OCI-LY1 (cell line): ENCODE data around the gene LZTFL1.

Experiments
- H2AFZ ChIP-seq: fragments of 200-600 bp; sonication (generic), shearing (Covaris generic); 2 replicates; pipeline ENCODE4 v1.6.0; 2014; ENCODE audit warnings: antibody characterized with exemption, mild to moderate bottlenecking, low read length
- H3F3A ChIP-seq: fragments of 200-600 bp; sonication (generic), shearing (Covaris generic); 2 replicates; pipeline ENCODE4 v1.6.0; 2014; ENCODE audit warnings: mild to moderate bottlenecking, antibody characterized with exemption, low read length, moderate library complexity; ENCODE audit not compliant: insufficient read depth
- H3K27ac ChIP-seq: fragments of 200-600 bp; sonication (generic); 2 replicates; pipeline ENCODE4 v1.5.1; 2014; ENCODE audit warnings: low read length, mixed run types, mild to moderate bottlenecking, low read depth; ENCODE audit not compliant: poor library complexity, severe bottlenecking
- H3K27me3 ChIP-seq: fragments of 200-600 bp; sonication (generic); 2 replicates; pipeline ENCODE4 v1.6.0; 2014; ENCODE audit warnings: antibody characterized with exemption, mild to moderate bottlenecking, low read length, moderate library complexity; ENCODE audit not compliant: insufficient read depth
- H3K36me3 ChIP-seq: fragments of 200-600 bp; sonication (generic); 2 replicates; pipeline ENCODE4 v1.6.1; 2014; ENCODE audit warnings: mild to moderate bottlenecking, antibody characterized with exemption, low read length, moderate library complexity, mixed read lengths; ENCODE audit not compliant: insufficient read depth
- H3K4me1 ChIP-seq: fragments of 200-600 bp; sonication (generic); 2 replicates; pipeline ENCODE4 v1.5.1; 2014; ENCODE audit warnings: mild to moderate bottlenecking, low read length, moderate library complexity; ENCODE audit not compliant: insufficient read depth, severe bottlenecking
- H3K4me2 ChIP-seq: fragments of 200-600 bp; sonication (generic), shearing (Covaris generic); 2 replicates; pipeline ENCODE4 v1.6.1; 2014; ENCODE audit warnings: low read length
- H3K4me3 ChIP-seq: fragments of 200-600 bp; sonication (generic); 2 replicates; pipeline ENCODE4 v1.5.1; 2014; ENCODE audit warnings: low read length, low read depth, mild to moderate bottlenecking, mixed read lengths; ENCODE audit not compliant: poor library complexity, severe bottlenecking
- H3K79me2 ChIP-seq: fragments of 200-600 bp; shearing (Covaris generic); 2 replicates; pipeline ENCODE4 v1.6.1; 2016; ENCODE audit warnings: mixed run types, low read length, mixed read lengths; ENCODE audit not compliant: insufficient read depth
- H3K9ac ChIP-seq: fragments of 200-600 bp; sonication (generic), shearing (Covaris generic); 2 replicates; pipeline ENCODE4 v1.6.1; 2014; ENCODE audit warnings: mild to moderate bottlenecking, low read length, mixed read lengths
- H3K9me2 ChIP-seq: fragments of 200-600 bp; sonication (generic), shearing (Covaris generic); 2 replicates; pipeline ENCODE4 v1.6.1; 2014; ENCODE audit warnings: low read depth, mild to moderate bottlenecking, low read length, mixed read lengths
- H3K9me3 ChIP-seq: fragments of 200-600 bp; shearing (Covaris generic); 2 replicates; pipeline ENCODE4 v1.6.1; 2014; ENCODE audit warnings: low read length, mixed read lengths
- H4K20me1 ChIP-seq: fragments of 200-600 bp; sonication (generic), shearing (Covaris generic); 2 replicates; pipeline ENCODE4 v1.6.0; 2016; ENCODE audit warnings: mild to moderate bottlenecking, low read length; ENCODE audit not compliant: insufficient read depth
- CTCF ChIP-seq: fragments of 200-600 bp; sonication (generic), shearing (Covaris generic); IDR thresholded peaks from 2 replicates; pipeline ENCODE4 v1.5.1; 2017; ENCODE audit warnings: mild to moderate bottlenecking, antibody characterized with exemption, low read length, moderate library complexity, mixed read lengths
- EZH2 ChIP-seq: fragments of 200-600 bp; sonication (generic), shearing (Covaris generic); IDR thresholded peaks from 2 replicates; pipeline ENCODE4 v1.8.0; 2017; ENCODE audit warnings: borderline replicate concordance, mixed run types, mild to moderate bottlenecking, antibody characterized with exemption, low read length, moderate library complexity, mixed read lengths

LZTFL1 gene

DNA sequence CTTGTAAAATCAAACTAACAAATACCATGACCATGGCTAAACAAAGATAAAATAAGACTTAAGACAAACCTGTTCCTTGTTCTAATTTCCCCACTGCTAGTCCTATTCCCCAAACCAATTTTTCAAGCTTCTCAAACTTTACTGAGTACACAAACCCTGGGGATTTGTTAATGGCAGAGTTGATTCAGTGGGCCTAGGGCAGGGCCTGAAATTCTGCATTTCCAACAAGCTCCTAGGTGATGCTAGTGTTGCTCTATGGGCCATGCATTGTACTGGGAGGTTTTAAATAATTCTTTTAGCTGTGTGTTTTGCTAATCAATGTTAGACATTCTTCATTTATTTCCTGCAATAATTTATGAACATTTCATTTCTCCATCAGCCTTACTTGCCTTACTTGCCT, 31.1 kb upstream of the LZTFL1 start:
- H3K27ac ChIP-seq: no peak overlapping the region
- TF ChIP-seq CTCF (no peak), EZH2 (no peak)

DNA sequence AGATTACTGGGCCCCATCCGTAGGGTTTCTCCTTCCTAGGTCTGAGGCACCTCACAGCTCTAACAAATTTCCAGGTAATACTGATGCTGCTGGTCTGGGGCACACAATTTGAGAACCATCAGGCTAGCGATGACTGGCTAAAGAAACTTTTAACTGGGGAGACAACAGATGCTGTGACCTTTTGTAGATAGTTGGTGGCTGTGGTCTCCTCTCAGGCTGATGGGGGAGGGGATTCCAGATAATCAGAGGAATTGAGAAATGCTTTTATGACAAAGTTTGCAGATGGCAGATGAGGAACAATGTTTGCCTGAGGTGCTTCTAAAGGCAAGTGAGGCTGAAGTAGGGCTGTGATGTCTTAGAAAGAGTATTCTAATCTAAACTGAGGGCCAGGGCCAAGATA, 30.6 kb upstream of the LZTFL1 start:
- Histone ChIP-seq H3K36me3 (no peaks in the 10 kb centered on the region), H3K4me2 (no peak overlapping the region), H3K9me3 (no peaks in the 10 kb centered on the region), H3K9me2 (no peaks in the 10 kb centered on the region), H3F3A (no peaks in the 10 kb centered on the region), H2AFZ (no peak overlapping the region), H3K4me1 (no peaks in the 10 kb centered on the region), H3K27ac (no peak overlapping the region), H3K4me3 (no peak overlapping the region), H3K79me2 (no peaks in the 10 kb centered on the region), H3K9ac (no peak overlapping the region), H4K20me1 (no peaks in the 10 kb centered on the region), H3K27me3 (no peaks in the 10 kb centered on the region)
- TF ChIP-seq CTCF (no peak), EZH2 (no peak)

More for the DNA sequence above, 31.1 kb upstream of the LZTFL1 start:
- H3K4me2 ChIP-seq: no peak overlapping the region
- H2AFZ ChIP-seq: no peak overlapping the region
- H3K9me3 ChIP-seq: no peaks in the 10 kb centered on the region
- no peaks in the 10 kb centered on the region for H3K9me2 ChIP-seq
- H3K27me3 ChIP-seq: no peaks in the 10 kb centered on the region
- no peaks in the 10 kb centered on the region for H3F3A ChIP-seq
- no peaks in the 10 kb centered on the region for H3K4me1 ChIP-seq
- H3K4me3 ChIP-seq: no peak overlapping the region
- no peak overlapping the region for H3K9ac ChIP-seq
- no peaks in the 10 kb centered on the region for H3K79me2 ChIP-seq
- H3K36me3 ChIP-seq: no peaks in the 10 kb centered on the region
- H4K20me1 ChIP-seq: no peaks in the 10 kb centered on the region

- H3F3A ChIP-seq: no peaks in the 10 kb centered on the region
- no peak overlapping the region for H3K27ac ChIP-seq
- H3K9me3 ChIP-seq: no peaks in the 10 kb centered on the region
- H3K4me3 ChIP-seq: no peak overlapping the region
- no peak overlapping the region for H3K4me2 ChIP-seq
- H3K36me3 ChIP-seq: no peaks in the 10 kb centered on the region
- TF ChIP-seq EZH2: no peak
- TF ChIP-seq CTCF: no peak
- H4K20me1 ChIP-seq: no peaks in the 10 kb centered on the region
- no peak overlapping the region for H3K9ac ChIP-seq
- H3K79me2 ChIP-seq: no peaks in the 10 kb centered on the region
- no peak overlapping the region for H2AFZ ChIP-seq
- H3K27me3 ChIP-seq: no peaks in the 10 kb centered on the region
- H3K9me2 ChIP-seq: no peaks in the 10 kb centered on the region
- H3K4me1 ChIP-seq: no peaks in the 10 kb centered on the region
Observed at GRCh38 chr3:45871780-45872179, 29.9 kb upstream of the LZTFL1 start.
